Keratinocyte (primary cell): Measurements from ENCODE around the gene LYPD8. TPM values are rescaled to one million over a fixed set of nuclear protein-coding genes. Genes with fewer than 3 reads are reported as not detected.

Source experiments
- DNase-seq: peaks from one replicate; pipeline ENCODE4 v3.0.0-alpha.2; 2011; ENCODE audit warnings: low read depth, missing footprints, low spot score
- FAIRE-seq: peaks from 2 replicates; lab custom pipeline; 2011; peaks lifted over from hg19 to GRCh38; lab: Jason Lieb, UNC
- H2AFZ ChIP-seq: 2 replicates; pipeline ENCODE4 v1.6.0; 2012; ENCODE audit warnings: low read length, control low read depth, inconsistent platforms; ENCODE audit not compliant: control insufficient read depth
- H3K27ac ChIP-seq: 2 replicates; pipeline ENCODE4 v1.5.1; 2011; ENCODE audit warnings: low read length; ENCODE audit not compliant: control insufficient read depth, insufficient read depth
- H3K27me3 ChIP-seq: 3 replicates; pipeline ENCODE4 v1.6.0; 2011; ENCODE audit warnings: low read length; ENCODE audit not compliant: control insufficient read depth, insufficient read depth; ENCODE audit errors: extremely low read depth
- H3K36me3 ChIP-seq, 2 experiments: 2 replicates in 1 of 2; 3 replicates in 1 of 2; pipeline ENCODE4 v1.5.1; 2011; ENCODE audit warnings: low read length in 2 of 2, mild to moderate bottlenecking in 1 of 2; ENCODE audit not compliant: control insufficient read depth in 2 of 2, insufficient read depth in 2 of 2; ENCODE audit errors: extremely low read depth in 1 of 2
- H3K4me1 ChIP-seq: 3 replicates; pipeline ENCODE4 v1.5.1; 2011; ENCODE audit warnings: low read length; ENCODE audit not compliant: control insufficient read depth, insufficient read depth; ENCODE audit errors: extremely low read depth
- H3K4me2 ChIP-seq: 3 replicates; pipeline ENCODE4 v1.6.0; 2011; ENCODE audit warnings: low read depth, low read length; ENCODE audit not compliant: control insufficient read depth, insufficient read depth; ENCODE audit errors: extremely low read depth
- H3K4me3 ChIP-seq, 3 experiments: fragments of 200-600 bp in 1 of 3; sonication (generic) in 1 of 3; 2 replicates in 2 of 3; 3 replicates in 1 of 3; pipeline ENCODE4 v1.5.1; 2011 to 2016; ENCODE audit warnings: low read length in 3 of 3, mild to moderate bottlenecking in 3 of 3, control low read depth in 2 of 3, inconsistent platforms in 1 of 3, low read depth in 1 of 3, mixed read lengths in 1 of 3, mixed run types in 1 of 3, moderate library complexity in 1 of 3; ENCODE audit not compliant: control insufficient read depth in 2 of 3, insufficient read depth in 2 of 3; ENCODE audit errors: extremely low read depth in 1 of 3
- H3K79me2 ChIP-seq: 2 replicates; pipeline ENCODE4 v1.6.0; 2012; ENCODE audit warnings: low read length; ENCODE audit not compliant: control insufficient read depth, insufficient read depth
- H3K9ac ChIP-seq: 3 replicates; pipeline ENCODE4 v1.6.0; 2011; ENCODE audit warnings: low read length; ENCODE audit not compliant: control insufficient read depth, insufficient read depth; ENCODE audit errors: extremely low read depth
- H3K9me1 ChIP-seq: 3 replicates; pipeline ENCODE4 v1.6.0; 2011; ENCODE audit warnings: low read length; ENCODE audit not compliant: control insufficient read depth, insufficient read depth; ENCODE audit errors: extremely low read depth
- H3K9me3 ChIP-seq: 2 replicates; pipeline ENCODE4 v1.5.1; 2012; ENCODE audit warnings: low read depth, low read length; ENCODE audit not compliant: control insufficient read depth
- H4K20me1 ChIP-seq: 3 replicates; pipeline ENCODE4 v1.6.0; 2011; ENCODE audit warnings: low read length; ENCODE audit not compliant: control insufficient read depth, insufficient read depth; ENCODE audit errors: extremely low read depth
- EZH2 ChIP-seq: IDR thresholded peaks from one replicate; pipeline ENCODE4 v1.6.1; 2012; ENCODE audit warnings: inconsistent platforms, mild to moderate bottlenecking, low read length, moderate library complexity
- dilution Hi-C: fragments of 300-500 bp; cut with MboI; formaldehyde crosslinking; loops from one replicate; pipeline ENCODE4 v1.7.0; 2020; ENCODE audit warnings: low sequenced_read_pairs; ENCODE audit not compliant: extremely low pct_ligation_motif_present
- polyA plus RNA-seq, 5 experiments: library from polyadenylated mRNA; depleted of rRNA in 3 of 5; stranded (reverse) in 3 of 5; stranded (forward) in 1 of 5; unstranded in 1 of 5; fragments of >200 nt; gene quantifications; 1 replicate in 1 of 5; 2 replicates in 3 of 5; 3 replicates in 1 of 5; pipeline versions ENCODE4 v1.2.1 to v1.2.3, GENCODE V29; 2011 to 2012; ENCODE audit warnings: missing spikeins in 2 of 5, low read depth in 1 of 5, low replicate concordance in 1 of 5
- TF ChIP-seq, protein P1 (sequence below), 3 experiments: IDR thresholded peaks in 1 of 3; conservative IDR thresholded peaks in 1 of 3; optimal IDR thresholded peaks in 1 of 3; 2 replicates in 2 of 3; 3 replicates in 1 of 3; pipeline versions ENCODE3 to v1.5.1; 2011; ENCODE audit warnings: low read length in 3 of 3, mild to moderate bottlenecking in 3 of 3, moderate library complexity in 2 of 3, control low read depth in 1 of 3, inconsistent platforms in 1 of 3; ENCODE audit not compliant: insufficient read depth in 2 of 3; ENCODE audit errors: extremely low read depth in 1 of 3

LYPD8 gene
- polyA plus RNA-seq, 1 donor (not counting 4 experiments of a cell fraction or from before 2014, with no cell fraction given): not detected

DNA sequence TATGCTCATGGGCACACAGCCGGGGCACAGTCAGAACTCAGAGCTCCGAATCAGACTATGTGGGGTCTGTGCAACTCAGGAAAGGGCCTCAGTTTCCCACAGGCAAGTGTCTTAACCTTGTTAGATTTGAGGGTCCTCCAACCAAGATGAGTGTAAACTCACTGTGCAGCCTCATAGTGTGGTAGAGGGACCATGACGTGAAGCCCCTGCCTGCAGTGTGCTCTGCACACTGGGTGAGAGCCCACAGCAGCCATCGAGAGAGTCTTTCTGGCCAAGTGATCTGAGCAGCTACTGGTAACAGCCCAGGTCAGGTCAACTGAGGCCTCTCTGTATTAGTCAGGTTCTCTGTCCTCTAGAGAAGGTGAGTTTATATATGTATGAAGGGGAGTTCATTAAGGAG, 592 bp upstream of the LYPD8 start:
- peaks cover 6% of the 10 kb centered on the region for H3K9me3 ChIP-seq
- no peak overlapping the region for H2AFZ ChIP-seq
- dilution Hi-C loops: no loop called here
- TF ChIP-seq, protein P1, sequence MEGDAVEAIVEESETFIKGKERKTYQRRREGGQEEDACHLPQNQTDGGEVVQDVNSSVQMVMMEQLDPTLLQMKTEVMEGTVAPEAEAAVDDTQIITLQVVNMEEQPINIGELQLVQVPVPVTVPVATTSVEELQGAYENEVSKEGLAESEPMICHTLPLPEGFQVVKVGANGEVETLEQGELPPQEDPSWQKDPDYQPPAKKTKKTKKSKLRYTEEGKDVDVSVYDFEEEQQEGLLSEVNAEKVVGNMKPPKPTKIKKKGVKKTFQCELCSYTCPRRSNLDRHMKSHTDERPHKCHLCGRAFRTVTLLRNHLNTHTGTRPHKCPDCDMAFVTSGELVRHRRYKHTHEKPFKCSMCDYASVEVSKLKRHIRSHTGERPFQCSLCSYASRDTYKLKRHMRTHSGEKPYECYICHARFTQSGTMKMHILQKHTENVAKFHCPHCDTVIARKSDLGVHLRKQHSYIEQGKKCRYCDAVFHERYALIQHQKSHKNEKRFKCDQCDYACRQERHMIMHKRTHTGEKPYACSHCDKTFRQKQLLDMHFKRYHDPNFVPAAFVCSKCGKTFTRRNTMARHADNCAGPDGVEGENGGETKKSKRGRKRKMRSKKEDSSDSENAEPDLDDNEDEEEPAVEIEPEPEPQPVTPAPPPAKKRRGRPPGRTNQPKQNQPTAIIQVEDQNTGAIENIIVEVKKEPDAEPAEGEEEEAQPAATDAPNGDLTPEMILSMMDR (optimal IDR thresholded peaks at IDR 0.05 in 1 of 3, IDR thresholded peaks at IDR 0.05 in 1 of 3, conservative IDR thresholded peaks at IDR 0.05 in 1 of 3; ENCODE audit: extremely low read depth in 1 of 3, insufficient read depth in 2 of 3, low read length in 3 of 3): no peak
- TF ChIP-seq EZH2: no peak
- no peaks in the 10 kb centered on the region for H3K79me2 ChIP-seq
- no peaks in the 10 kb centered on the region for H3K36me3 ChIP-seq
- no peak for FAIRE-seq
- H3K27me3 ChIP-seq: no peaks in the 10 kb centered on the region
- no peak overlapping the region for H3K27ac ChIP-seq
- no peaks in the 10 kb centered on the region for H3K4me1 ChIP-seq
- no peak overlapping the region for H3K9ac ChIP-seq
- H4K20me1 ChIP-seq: no peaks in the 10 kb centered on the region
- no peaks in the 10 kb centered on the region for H3K9me1 ChIP-seq
- H3K4me3 ChIP-seq: no peak overlapping the region
- no peak overlapping the region for H3K4me2 ChIP-seq
- DNase-seq: no peak

DNA sequence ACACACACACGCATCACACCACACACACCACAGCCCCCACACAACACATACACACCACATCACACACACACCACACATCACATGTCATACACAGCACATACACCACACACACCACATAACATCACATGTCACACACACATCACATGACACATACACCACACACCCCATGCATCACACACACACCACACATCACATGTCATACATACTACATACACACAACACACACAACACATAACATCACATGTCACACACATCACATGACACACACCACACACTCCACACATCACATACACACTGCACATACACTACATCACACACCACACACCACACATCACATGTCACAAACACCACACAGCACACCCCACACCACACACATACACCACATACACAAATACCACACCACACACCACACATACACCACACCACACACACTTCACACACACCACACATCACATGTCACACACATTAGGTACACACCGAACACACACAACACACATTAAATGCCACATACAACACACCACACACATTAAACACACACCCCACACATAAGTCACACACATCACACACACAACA, 1.8 kb downstream of the LYPD8 start:
- Histone ChIP-seq H3K4me3 (no peak overlapping the region), H3K4me1 (no peaks in the 10 kb centered on the region), H3K4me2 (no peak overlapping the region), H4K20me1 (no peaks in the 10 kb centered on the region), H3K9me1 (no peaks in the 10 kb centered on the region), H3K9ac (no peak overlapping the region), H3K79me2 (no peaks in the 10 kb centered on the region), H3K27ac (no peak overlapping the region), H3K36me3 (no peaks in the 10 kb centered on the region), H3K9me3 (peaks cover 6% of the 10 kb centered on the region), H2AFZ (no peak overlapping the region), H3K27me3 (no peaks in the 10 kb centered on the region)
- DNase-seq (no peak), FAIRE-seq (no peak)
- dilution Hi-C loops: no loop called here
- TF ChIP-seq EZH2: no peak
- TF ChIP-seq, protein P1 (optimal IDR thresholded peaks at IDR 0.05 in 1 of 3, IDR thresholded peaks at IDR 0.05 in 1 of 3, conservative IDR thresholded peaks at IDR 0.05 in 1 of 3; ENCODE audit: extremely low read depth in 1 of 3, insufficient read depth in 2 of 3, low read length in 3 of 3): no peak
